Nephron progenitor cell (in vitro differentiated cells): ENCODE results near the gene TRIM47.

ENCODE experiments used
- DNase-seq: peaks from one replicate; pipeline ENCODE4 v3.0.0; 2021
- H3K27ac Mint-ChIP-seq: 2 replicates; pipeline ENCODE4 v1.8.0; 2021; ENCODE audit warnings: mild to moderate bottlenecking, moderate library complexity, mixed read lengths
- H3K27me3 Mint-ChIP-seq: 2 replicates; pipeline ENCODE4 v1.8.0; 2021; ENCODE audit warnings: mild to moderate bottlenecking, low read depth, mixed read lengths; ENCODE audit not compliant: poor library complexity
- H3K36me3 Mint-ChIP-seq: 2 replicates; pipeline ENCODE4 v1.8.0; 2021; ENCODE audit warnings: low read depth, mixed read lengths
- H3K4me1 Mint-ChIP-seq: 2 replicates; pipeline ENCODE4 v1.8.0; 2021; ENCODE audit warnings: mixed read lengths
- H3K4me3 Mint-ChIP-seq: 2 replicates; pipeline ENCODE4 v1.8.0; 2021; ENCODE audit warnings: mild to moderate bottlenecking, moderate library complexity, mixed read lengths
- H3K9me3 Mint-ChIP-seq: 2 replicates; pipeline ENCODE4 v1.8.0; 2021; ENCODE audit warnings: mild to moderate bottlenecking, moderate library complexity, mixed read lengths
- CTCF ChIP-seq: fragments of 200-600 bp; sonication (generic); IDR thresholded peaks from 2 replicates; pipeline ENCODE4 v1.5.0; 2021; ENCODE audit warnings: antibody characterized with exemption

TRIM47 gene

GRCh38 chr17:75846692-75847613 is 31.4 kb downstream of the TRIM47 start:
- peak overlapping the region; percentile 54 for H3K27ac Mint-ChIP-seq
- H3K27me3 Mint-ChIP-seq = no peaks in the 10 kb centered on the region
- no peak for DNase-seq
- peaks cover 19% of the 10 kb centered on the region for H3K36me3 Mint-ChIP-seq
- no peak for TF ChIP-seq CTCF
- H3K9me3 Mint-ChIP-seq = no peaks in the 10 kb centered on the region
- H3K4me1 Mint-ChIP-seq = peaks cover 40% of the 10 kb centered on the region
- H3K4me3 Mint-ChIP-seq = no peak overlapping the region

- Mint-ChIP-seq H3K36me3 (peaks cover 14% of the 10 kb centered on the region), H3K9me3 (no peaks in the 10 kb centered on the region), H3K27me3 (no peaks in the 10 kb centered on the region), H3K4me1 (peaks cover 40% of the 10 kb centered on the region), H3K27ac (peak overlapping the region; percentile 97), H3K4me3 (no peak overlapping the region)
- no peak for TF ChIP-seq CTCF
- DNase-seq = no peak
Observed at GRCh38 chr17:75845933-75846691, 32.3 kb downstream of the TRIM47 start.

DNA sequence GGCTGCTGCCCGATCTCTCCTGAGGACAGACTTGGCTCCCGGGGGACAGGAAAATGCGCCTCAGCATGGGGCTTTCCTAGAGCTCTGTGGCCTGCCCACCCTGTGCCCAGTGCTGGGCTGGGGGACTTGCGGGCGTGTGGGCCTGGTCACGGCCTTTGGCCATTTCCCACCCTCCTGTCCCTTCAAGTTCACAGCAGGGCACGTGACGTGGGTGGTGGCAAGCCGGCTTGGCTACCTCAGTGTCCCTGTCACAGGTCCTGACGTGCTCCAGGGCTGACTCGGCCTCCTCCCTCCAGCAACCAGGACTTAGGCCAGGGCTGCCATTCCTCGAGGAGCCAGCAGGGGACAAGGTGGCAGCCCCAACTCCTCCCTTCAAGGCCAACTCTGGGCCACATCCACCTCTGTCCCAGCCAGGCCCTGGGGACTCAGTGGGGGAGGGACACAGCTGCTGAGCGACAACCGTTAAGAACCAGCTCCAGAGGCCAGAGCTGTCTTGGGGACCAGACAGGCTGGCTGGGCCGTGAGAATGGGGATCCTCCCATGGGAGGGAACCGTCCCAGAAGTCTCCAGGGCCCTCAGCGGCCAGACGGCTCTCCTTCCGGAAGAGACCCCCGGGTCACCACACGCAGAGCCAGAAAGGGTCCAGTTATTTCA is 33.2 kb downstream of the TRIM47 start:
- Mint-ChIP-seq H3K27me3 (no peaks in the 10 kb centered on the region), H3K4me1 (peaks cover 40% of the 10 kb centered on the region), H3K9me3 (no peaks in the 10 kb centered on the region), H3K27ac (peak overlapping the region; percentile 97), H3K36me3 (peaks cover 12% of the 10 kb centered on the region), H3K4me3 (peak overlapping the region; percentile 20)
- peak; percentile 78 for DNase-seq
- TF ChIP-seq CTCF = peak; percentile 81

GRCh38 chr17:75844530-75845057 is 33.8 kb downstream of the TRIM47 start:
- H3K36me3 Mint-ChIP-seq = peaks cover 12% of the 10 kb centered on the region
- no peak for TF ChIP-seq CTCF
- H3K4me3 Mint-ChIP-seq = no peak overlapping the region
- no peak overlapping the region for H3K27ac Mint-ChIP-seq
- H3K27me3 Mint-ChIP-seq = no peaks in the 10 kb centered on the region
- peaks cover 40% of the 10 kb centered on the region for H3K4me1 Mint-ChIP-seq
- no peaks in the 10 kb centered on the region for H3K9me3 Mint-ChIP-seq
- DNase-seq = no peak

DNA sequence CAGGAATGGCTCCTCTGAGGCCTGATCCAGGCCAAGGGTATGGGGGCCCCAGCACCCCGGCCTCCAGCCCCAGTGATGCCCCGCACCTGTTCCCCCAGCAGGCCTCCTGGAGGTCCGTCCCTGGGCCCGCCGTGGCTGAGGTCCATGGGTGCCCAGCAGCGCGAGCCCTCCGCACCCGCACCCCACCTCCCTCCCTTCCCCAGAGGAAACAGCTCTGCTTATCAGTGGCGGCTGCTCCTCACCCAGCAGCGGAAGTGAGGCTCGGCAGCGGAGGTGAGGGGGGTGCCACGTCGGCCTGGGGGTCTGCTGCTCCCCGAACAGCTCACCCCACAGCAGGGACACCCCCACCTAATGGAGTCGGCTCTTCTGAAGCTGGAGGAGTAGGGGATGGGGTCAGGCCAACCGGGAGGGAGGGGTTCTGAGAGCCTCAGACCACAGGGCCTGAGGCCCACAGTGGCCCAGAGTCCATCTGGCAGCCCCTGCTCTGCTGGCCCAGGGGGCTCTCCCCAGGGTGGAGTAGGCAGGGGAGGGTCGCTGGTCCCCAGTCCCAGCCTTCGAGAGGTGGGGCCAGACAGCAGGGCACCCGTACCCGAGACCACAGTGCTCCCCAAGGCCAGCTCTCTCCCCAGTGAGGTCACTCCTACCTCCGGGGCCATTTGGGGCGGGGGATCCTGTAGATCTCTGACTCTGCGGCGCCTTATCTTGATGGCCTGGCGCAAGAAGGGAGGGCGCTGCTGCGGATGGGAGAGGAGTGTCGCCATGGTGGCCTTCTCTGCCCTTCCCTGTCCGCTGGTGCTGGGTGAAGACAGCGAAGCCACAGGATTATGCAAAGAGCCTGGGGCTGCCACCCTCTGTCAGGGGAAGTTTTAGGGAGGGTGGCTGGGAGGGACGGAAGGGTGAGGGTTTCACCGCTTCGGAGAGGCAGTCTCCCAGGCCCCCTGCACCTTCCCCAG is 34.5 kb downstream of the TRIM47 start, which contains the start of gene UNC13D:
Gene UNC13D (minus strand): TSS at position 828 of the 953 bp plus-strand sequence. CDS start 67 bp downstream, at position 761.
- H3K27me3 Mint-ChIP-seq = peaks cover 2% of the 10 kb centered on the region
- H3K4me1 Mint-ChIP-seq = peaks cover 40% of the 10 kb centered on the region
- no peak within 1 kb of the TSS for H3K27ac Mint-ChIP-seq
- H3K36me3 Mint-ChIP-seq = peaks cover 12% of the 10 kb centered on the region
- no peak for DNase-seq
- H3K9me3 Mint-ChIP-seq = no peaks in the 10 kb centered on the region
- TF ChIP-seq CTCF = no peak
- H3K4me3 Mint-ChIP-seq = no peak within 1 kb of the TSS
